Subcutaneous adipose tissue (tissue), 4 donors: Measurements from ENCODE around the gene SLC6A7. TPM values are rescaled to one million over a fixed set of nuclear protein-coding genes. Genes with fewer than 3 reads are reported as not detected.

Experiments
- total RNA-seq, 4 donors: library from RNA; depleted of rRNA; stranded (reverse); fragments of >200 nt; gene quantifications; one replicate each; pipeline ENCODE4 v1.1.0, GENCODE V29; 2016
- TF ChIP-seq, protein P1 (sequence below): fragments of 450-650 bp; IDR thresholded peaks from one replicate; pipeline ENCODE4 v1.5.1; 2016; ENCODE audit warnings: low read depth, mild to moderate bottlenecking, control low read depth, antibody characterized with exemption, moderate library complexity

Gene SLC6A7
- total RNA-seq, 4 donors from 2014 or later, result 0.17 TPM; not detected in 3

- TF ChIP-seq, protein P1, sequence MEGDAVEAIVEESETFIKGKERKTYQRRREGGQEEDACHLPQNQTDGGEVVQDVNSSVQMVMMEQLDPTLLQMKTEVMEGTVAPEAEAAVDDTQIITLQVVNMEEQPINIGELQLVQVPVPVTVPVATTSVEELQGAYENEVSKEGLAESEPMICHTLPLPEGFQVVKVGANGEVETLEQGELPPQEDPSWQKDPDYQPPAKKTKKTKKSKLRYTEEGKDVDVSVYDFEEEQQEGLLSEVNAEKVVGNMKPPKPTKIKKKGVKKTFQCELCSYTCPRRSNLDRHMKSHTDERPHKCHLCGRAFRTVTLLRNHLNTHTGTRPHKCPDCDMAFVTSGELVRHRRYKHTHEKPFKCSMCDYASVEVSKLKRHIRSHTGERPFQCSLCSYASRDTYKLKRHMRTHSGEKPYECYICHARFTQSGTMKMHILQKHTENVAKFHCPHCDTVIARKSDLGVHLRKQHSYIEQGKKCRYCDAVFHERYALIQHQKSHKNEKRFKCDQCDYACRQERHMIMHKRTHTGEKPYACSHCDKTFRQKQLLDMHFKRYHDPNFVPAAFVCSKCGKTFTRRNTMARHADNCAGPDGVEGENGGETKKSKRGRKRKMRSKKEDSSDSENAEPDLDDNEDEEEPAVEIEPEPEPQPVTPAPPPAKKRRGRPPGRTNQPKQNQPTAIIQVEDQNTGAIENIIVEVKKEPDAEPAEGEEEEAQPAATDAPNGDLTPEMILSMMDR, result no peak
Observed at GRCh38 chr5:150181766-150182545, 7.9 kb upstream of the SLC6A7 start.

- TF ChIP-seq, protein P1, result no peak
Observed at GRCh38 chr5:150182774-150183173, 7.1 kb upstream of the SLC6A7 start.

DNA sequence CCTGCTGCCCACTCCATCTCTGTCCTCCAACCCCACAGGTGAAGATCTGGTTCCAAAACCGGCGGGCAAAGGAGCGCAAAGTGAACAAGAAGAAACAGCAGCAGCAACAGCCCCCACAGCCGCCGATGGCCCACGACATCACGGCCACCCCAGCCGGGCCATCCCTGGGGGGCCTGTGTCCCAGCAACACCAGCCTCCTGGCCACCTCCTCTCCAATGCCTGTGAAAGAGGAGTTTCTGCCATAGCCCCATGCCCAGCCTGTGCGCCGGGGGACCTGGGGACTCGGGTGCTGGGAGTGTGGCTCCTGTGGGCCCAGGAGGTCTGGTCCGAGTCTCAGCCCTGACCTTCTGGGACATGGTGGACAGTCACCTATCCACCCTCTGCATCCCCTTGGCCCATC, 6.4 kb upstream of the SLC6A7 start:
- TF ChIP-seq, protein P1, result no peak

GRCh38 chr5:150184006-150184405, 5.9 kb upstream of the SLC6A7 start:
- TF ChIP-seq, protein P1, result no peak

GRCh38 chr5:150184990-150185912, 4.6 kb upstream of the SLC6A7 start:
- TF ChIP-seq, protein P1, result no peak

- TF ChIP-seq, protein P1, result no peak
Observed at GRCh38 chr5:150186137-150186536, 3.7 kb upstream of the SLC6A7 start.

- TF ChIP-seq, protein P1, result no peak
Observed at GRCh38 chr5:150186897-150187296, 3.0 kb upstream of the SLC6A7 start.
